ENCODE data around the gene AP3D1.
"Not testable (repeated sequence)": the region's sequence is repeated elsewhere in the genome, so short reads cannot be mapped to it uniquely, and the experiment has no call there.

The AP3D1 gene

GRCh38 chr19:2149980-2150793 is 1.2 kb downstream of the AP3D1 start:
- DNase-seq, result no peak

- no peak for DNase-seq
Observed at GRCh38 chr19:2148482-2149135, 2.8 kb downstream of the AP3D1 start.

GRCh38 chr19:2145831-2146241 is 5.5 kb downstream of the AP3D1 start:
- DNase-seq, result no peak

GRCh38 chr19:2144190-2144589 is 7.2 kb downstream of the AP3D1 start:
- no peak for DNase-seq

- no peak for DNase-seq
Observed at GRCh38 chr19:2142173-2142829, 9.1 kb downstream of the AP3D1 start.

GRCh38 chr19:2140138-2140569 is 11.2 kb downstream of the AP3D1 start:
- no peak for DNase-seq

GRCh38 chr19:2139385-2140137 is 11.8 kb downstream of the AP3D1 start:
- DNase-seq, result no peak

- DNase-seq, result no peak
Observed at GRCh38 chr19:2138061-2138728, 13.2 kb downstream of the AP3D1 start.

GRCh38 chr19:2136796-2137195 is 14.6 kb downstream of the AP3D1 start:
- DNase-seq, result no peak

- DNase-seq, result no peak
Observed at GRCh38 chr19:2135474-2136402, 15.6 kb downstream of the AP3D1 start.

GRCh38 chr19:2132731-2133490 is 18.5 kb downstream of the AP3D1 start:
- no peak for DNase-seq

GRCh38 chr19:2132191-2132590 is 19.2 kb downstream of the AP3D1 start:
- no peak for DNase-seq

- not testable (repeated sequence) for DNase-seq
Observed at GRCh38 chr19:2131012-2131975, 20.1 kb downstream of the AP3D1 start.

- DNase-seq, result no peak
Observed at GRCh38 chr19:2129892-2130770, 21.2 kb downstream of the AP3D1 start.

- DNase-seq, result no peak
Observed at GRCh38 chr19:2129486-2129885, 21.9 kb downstream of the AP3D1 start.

- DNase-seq, result peak; percentile 12
Observed at GRCh38 chr19:2129022-2129421, 22.3 kb downstream of the AP3D1 start.

GRCh38 chr19:2128252-2128651 is 23.1 kb downstream of the AP3D1 start:
- peak; percentile 70 for DNase-seq

- DNase-seq, result peak; percentile 24
Observed at GRCh38 chr19:2127758-2128157, 23.6 kb downstream of the AP3D1 start.
